Stimulated activated CD8-positive, alpha-beta memory T cell treated with anti-CD3 and anti-CD28 coated beads, Interleukin-12 subunit alpha, Interleukin-12 subunit beta, amount 100 ng/mL, for 24 hours (primary cell): ENCODE results near the gene ME3.
"Not testable (repeated sequence)": the region's sequence is repeated elsewhere in the genome, so short reads cannot be mapped to it uniquely, and the experiment has no call there.

ENCODE experiments used
- DNase-seq: peaks from one replicate; pipeline ENCODE4 v3.0.0-alpha.2; 2020; ENCODE audit errors: extremely low read depth

The ME3 gene

GRCh38 chr11:86433361-86434095, 238.9 kb downstream of the ME3 start:
- DNase-seq: not testable (repeated sequence)

GRCh38 chr11:86431258-86431657, 241.2 kb downstream of the ME3 start:
- DNase-seq: no peak

DNA sequence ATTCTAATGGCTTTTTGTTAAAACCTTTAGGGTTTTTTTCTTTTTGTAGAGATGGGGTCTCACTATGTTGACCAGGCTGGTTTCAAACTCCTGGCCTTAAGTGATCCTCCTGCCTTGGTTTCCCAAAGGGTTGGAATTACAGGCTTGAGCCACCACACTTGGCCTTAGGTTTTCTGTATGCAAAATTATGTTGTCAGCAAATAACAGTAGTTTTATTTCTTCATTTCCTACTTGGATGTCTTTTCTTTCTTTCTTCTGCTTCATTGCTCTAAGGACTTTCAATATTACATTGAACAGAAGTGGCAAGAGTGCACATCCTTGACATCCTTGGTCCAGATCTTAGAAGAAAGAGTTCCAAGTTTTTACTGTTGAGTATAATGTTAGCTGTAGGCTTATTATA, 245.0 kb downstream of the ME3 start:
- DNase-seq: no peak

DNA sequence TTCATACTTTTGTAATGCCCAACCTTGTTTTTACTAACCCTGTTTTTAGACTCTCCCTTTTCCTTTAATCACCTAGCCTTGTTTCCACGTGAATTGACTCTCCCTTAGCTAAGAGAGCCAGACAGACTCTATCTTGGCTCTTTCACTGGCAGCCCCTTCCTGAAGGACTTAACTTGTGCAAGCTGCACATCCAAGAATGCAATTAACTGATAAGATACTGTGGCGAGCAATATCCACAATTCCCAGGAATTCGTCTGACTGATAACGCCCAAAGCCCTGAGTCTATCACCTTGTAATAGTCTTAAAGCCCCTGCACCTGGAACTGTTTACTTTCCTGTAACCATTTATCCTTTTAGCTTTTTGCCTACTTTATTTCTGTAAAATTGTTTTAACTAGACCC, 248.9 kb downstream of the ME3 start:
- DNase-seq: not testable (repeated sequence)

GRCh38 chr11:86422371-86422770, 250.0 kb downstream of the ME3 start:
- no peak for DNase-seq

GRCh38 chr11:86421946-86422345, 250.5 kb downstream of the ME3 start:
- DNase-seq: no peak

DNA sequence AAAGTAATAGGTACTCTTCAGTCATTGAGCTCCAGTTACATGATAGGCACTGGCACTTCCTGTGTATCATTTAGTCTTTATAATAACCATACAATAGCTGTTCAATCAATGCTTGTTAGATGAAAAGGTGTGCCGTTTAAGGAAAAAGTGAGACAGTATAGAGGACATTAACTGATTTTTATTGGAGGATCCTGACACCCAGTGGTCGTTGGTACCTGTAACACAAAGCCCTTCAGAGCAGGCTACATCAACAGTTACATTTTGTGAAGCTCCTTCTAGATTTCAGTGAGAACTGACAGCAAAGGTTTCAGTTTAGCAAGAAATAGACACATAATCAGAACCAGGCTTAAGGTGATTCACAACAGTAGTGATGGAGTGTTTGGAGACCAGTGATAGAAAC, 253.5 kb downstream of the ME3 start:
- no peak for DNase-seq

DNA sequence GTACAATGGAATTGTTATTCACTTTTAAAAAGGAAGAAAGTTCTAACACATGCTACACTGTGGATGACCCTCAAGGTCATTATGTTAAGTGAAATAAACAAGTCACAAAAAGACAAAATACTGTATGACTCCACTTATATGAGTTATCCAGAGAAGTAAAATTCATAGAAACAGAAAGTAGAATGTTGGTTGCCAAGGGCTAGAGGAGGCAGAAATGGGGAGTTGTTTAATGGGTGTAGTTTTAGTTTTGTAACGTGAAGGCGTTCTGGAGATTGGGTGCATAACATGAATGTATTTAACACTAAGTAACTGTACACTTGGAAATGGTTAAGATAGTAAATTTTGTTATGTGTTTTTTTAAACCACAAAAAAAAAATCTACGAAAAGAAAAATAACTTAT, 253.9 kb downstream of the ME3 start:
- DNase-seq: no peak

DNA sequence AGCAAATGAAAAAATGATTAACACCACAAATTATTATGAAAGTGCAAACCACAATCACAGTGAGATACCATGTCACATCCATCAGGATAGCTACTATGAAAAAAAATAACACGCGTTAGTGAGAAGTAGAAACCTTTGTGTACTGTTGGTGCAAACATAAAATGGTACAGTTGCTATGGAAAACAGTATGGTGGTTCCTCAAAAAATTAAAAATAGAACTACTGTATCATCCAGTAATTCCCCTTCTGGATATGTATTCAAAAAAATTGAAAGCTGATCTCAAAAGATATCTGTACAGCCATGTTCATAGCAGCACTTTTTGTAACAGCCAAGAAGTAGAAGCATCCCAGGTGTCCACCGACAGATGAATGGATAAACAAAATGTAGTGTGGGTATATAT, 254.3 kb downstream of the ME3 start:
- DNase-seq: no peak

- DNase-seq: not testable (repeated sequence)
Measured at GRCh38 chr11:86416951-86417350, 255.5 kb downstream of the ME3 start.

GRCh38 chr11:86416494-86416893, 255.9 kb downstream of the ME3 start:
- DNase-seq: no peak

DNA sequence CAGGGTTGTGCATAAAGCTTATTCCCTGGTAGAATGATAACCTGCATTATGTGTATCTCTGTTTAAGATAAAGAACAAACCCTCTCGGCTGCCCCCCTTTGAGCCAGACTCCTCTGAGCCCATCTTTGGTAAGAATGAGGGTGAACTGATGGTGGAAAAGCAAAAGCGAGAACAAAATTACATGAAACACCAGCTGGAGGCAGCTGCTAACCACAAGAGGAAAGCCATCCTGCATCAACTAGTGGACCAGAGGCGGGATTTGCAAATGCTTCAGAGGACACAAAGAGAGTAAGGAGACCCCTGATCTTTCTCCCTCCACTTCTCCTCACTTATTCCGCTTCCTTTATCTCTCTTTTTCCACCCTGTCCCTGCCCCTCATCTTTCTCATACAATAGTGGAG, 257.4 kb downstream of the ME3 start:
- no peak for DNase-seq

DNA sequence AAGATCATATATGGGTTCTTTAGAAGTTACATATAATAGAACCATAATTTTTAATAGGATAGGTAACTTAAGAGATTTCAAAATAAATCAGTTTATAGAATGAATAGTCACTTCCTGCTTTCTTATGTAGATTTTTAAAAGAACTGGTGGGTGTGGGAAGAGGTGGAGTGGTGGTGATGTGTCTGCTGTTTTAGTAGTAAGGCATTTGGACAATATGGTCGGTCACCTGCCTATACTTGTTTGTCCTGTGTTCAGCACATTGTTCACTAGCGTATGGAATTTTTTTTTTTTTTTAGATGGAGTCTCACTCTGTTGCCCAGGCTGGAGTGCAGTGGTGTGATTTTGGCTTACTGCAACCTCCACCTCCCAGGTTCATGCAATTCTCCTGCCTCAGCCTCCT, 258.4 kb downstream of the ME3 start:
- DNase-seq: no peak

GRCh38 chr11:86408845-86409244, 263.6 kb downstream of the ME3 start:
- DNase-seq: no peak

DNA sequence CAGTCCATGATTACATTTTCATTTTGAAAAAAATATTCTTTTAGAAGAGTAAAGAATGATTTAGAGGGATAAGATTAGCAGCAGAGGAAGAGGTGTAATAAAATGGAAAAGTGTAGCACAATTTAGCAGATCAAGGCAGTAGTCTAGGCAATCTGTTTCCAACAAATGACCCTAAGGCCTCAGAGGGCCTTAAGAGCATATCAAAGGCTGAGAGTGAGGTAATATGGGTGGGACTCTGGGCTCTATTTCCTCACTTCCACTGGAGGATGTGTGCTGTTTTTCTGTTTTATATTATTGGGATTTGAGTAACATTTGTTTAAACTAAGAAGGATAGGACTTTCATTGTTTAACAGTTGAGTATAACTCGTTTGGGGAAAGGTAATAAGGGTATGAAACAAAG, 269.0 kb downstream of the ME3 start:
- DNase-seq: no peak

DNA sequence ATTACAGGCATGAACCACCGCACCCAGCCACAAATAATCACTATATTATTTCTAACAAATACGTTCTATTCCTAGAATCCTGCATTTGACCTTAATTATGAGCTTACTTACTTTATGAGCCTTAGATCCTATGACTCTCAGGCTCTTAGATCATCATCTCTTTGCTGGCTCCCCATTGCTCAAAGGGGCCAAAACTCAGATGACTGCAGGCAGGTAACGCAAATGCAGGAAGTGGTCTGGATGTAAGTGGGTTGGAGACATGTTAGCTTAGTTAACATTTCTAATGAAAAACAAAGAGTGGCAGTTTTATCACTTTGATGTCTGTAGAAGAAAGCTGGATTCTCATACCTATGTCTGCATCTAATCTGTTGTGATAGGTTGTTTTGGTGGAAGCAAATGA, 274.3 kb downstream of the ME3 start:
- DNase-seq: no peak

- no peak for DNase-seq
Measured at GRCh38 chr11:86397351-86397750, 275.1 kb downstream of the ME3 start.

GRCh38 chr11:86396396-86396795, 276.0 kb downstream of the ME3 start:
- DNase-seq: no peak

DNA sequence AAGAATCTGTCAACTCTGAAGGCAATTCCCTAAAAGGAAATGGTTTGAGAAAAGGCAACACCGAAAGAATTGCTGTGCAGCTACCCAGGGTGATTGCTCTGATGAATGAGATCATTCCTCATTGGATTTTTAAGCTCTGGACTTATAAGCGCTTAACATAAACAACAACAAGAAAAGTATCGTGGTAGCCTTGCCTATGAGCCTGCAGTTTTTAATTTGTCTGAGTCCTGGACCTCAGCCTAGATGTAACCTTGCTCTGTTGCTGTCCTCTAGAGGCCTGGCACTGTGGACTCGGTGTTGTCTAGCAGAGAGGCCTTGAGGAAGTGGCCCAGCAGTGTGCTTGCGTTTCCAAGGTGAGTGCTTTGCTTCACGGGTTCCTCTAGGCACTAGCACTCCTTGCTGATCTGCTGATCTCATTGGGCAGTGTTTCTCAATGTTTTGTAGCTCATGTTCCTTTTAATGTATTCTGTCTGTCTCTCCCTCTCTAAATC, 277.3 kb downstream of the ME3 start:
- no peak for DNase-seq
